Esophagus muscularis mucosa (tissue), 4 donors: Measurements from ENCODE around the gene CCDC88C. TPM values are rescaled to one million over a fixed set of nuclear protein-coding genes. Genes with fewer than 3 reads are reported as not detected.

ENCODE experiments used
- DNase-seq: peaks from one replicate; pipeline ENCODE4 v3.0.0-alpha.2; 2017; ENCODE audit errors: extremely low spot score
- H3K27ac ChIP-seq, 4 donors: fragments of 200-600 bp; sonication (generic); replicated peaks in 1 of 4; 1 replicate in 3 of 4; 2 replicates in 1 of 4; pipeline ENCODE4 v1.5.1; 2016 to 2019; ENCODE audit warnings: mild to moderate bottlenecking in 1 of 4
- H3K27me3 ChIP-seq, 4 donors: fragments of 200-600 bp; sonication (generic); one replicate each; pipeline versions ENCODE4 v1.5.1 to v1.6.0; 2016 to 2019
- H3K36me3 ChIP-seq, 4 donors: fragments of 200-600 bp; sonication (generic); one replicate each; pipeline ENCODE4 v1.5.1; 2016 to 2019
- H3K4me1 ChIP-seq, 4 donors: fragments of 200-600 bp; sonication (generic); one replicate each; pipeline ENCODE4 v1.5.1; 2016 to 2019
- H3K4me3 ChIP-seq, 4 donors: fragments of 200-600 bp; sonication (generic); 1 replicate in 2 of 4; 2 replicates in 2 of 4; pipeline ENCODE4 v1.5.1; 2016 to 2019; ENCODE audit warnings: mild to moderate bottlenecking in 4 of 4, moderate library complexity in 1 of 4
- H3K9me3 ChIP-seq, 4 donors: fragments of 200-600 bp; sonication (generic); 1 replicate in 3 of 4; 2 replicates in 1 of 4; pipeline ENCODE4 v1.5.1; 2016 to 2019
- CTCF ChIP-seq, 3 experiments: fragments of 200-600 bp in 2 of 3; fragments of 450-650 bp in 1 of 3; sonication (generic) in 2 of 3; IDR thresholded peaks; one replicate each; pipeline ENCODE4 v1.5.1; 2017 to 2019; ENCODE audit warnings: antibody characterized with exemption in 3 of 3, mild to moderate bottlenecking in 2 of 3, moderate library complexity in 1 of 3
- EP300 ChIP-seq: sonication (generic); formaldehyde crosslinking; IDR thresholded peaks from one replicate; pipeline ENCODE4 v1.6.1; 2017; ENCODE audit warnings: antibody characterized with exemption
- POLR2A ChIP-seq: fragments of 450-650 bp; IDR thresholded peaks from one replicate; pipeline ENCODE4 v1.6.1; 2017; ENCODE audit warnings: antibody characterized with exemption, moderate library complexity, mild to moderate bottlenecking, low read depth
- POLR2AphosphoS5 ChIP-seq, 2 donors: sonication (generic); formaldehyde crosslinking; IDR thresholded peaks; one replicate each; pipeline ENCODE4 v1.6.1; 2017; ENCODE audit warnings: antibody characterized with exemption in 2 of 2
- WGBS: methylation state at CpG from one replicate; pipeline ENCODE4 v1.1.5; 2018; 5-methylcytosine and 5-hydroxymethylcytosine counted together
- intact Hi-C: fragments of 100-400 bp; cut with DNase I; formaldehyde crosslinking; loops from one replicate; pipeline ENCODE4 v1.15.1; 2023
- total RNA-seq, 4 donors: library from RNA; depleted of rRNA; stranded (reverse); fragments of >200 nt; gene quantifications; one replicate each; pipeline versions ENCODE4 v1.1.0 to v1.2.1, GENCODE V29; 2016

The CCDC88C gene
- total RNA-seq, 4 donors from 2014 or later = 4.2 to 6.3 (median 5.6) TPM

- Histone ChIP-seq H3K27me3 (peaks cover 0 to 7% (median 0%) of the 10 kb centered on the region in 4 donors), H3K27ac (no peak overlapping the region), H3K9me3 (no peaks in the 10 kb centered on the region), H3K4me3 (peak overlapping the region in 2 of 4 donors; percentile 3 to 24), H3K4me1 (peaks cover 9 to 17% (median 12%) of the 10 kb centered on the region in 4 donors), H3K36me3 (no peaks in the 10 kb centered on the region)
- 79% methylated on average over 20 of the region's 20 CpGs for WGBS
- intact Hi-C loops = no loop called here
- DNase-seq = no peak
- TF ChIP-seq CTCF (IDR thresholded peaks at IDR 0.05) (no peak), POLR2AphosphoS5 (IDR thresholded peaks at IDR 0.05) (no peak), EP300 (no peak), POLR2A (no peak)
These were observed 17.6 kb downstream of the CCDC88C start for GRCh38 chr14:91399868-91400640.

- no peak for TF ChIP-seq EP300
- TF ChIP-seq POLR2AphosphoS5 (IDR thresholded peaks at IDR 0.05) = no peak
- TF ChIP-seq CTCF (IDR thresholded peaks at IDR 0.05) = no peak
- TF ChIP-seq POLR2A = no peak
- Histone ChIP-seq H3K27me3 (peaks cover 0 to 8% (median 0%) of the 10 kb centered on the region in 4 donors), H3K4me3 (no peak overlapping the region), H3K27ac (no peak overlapping the region), H3K9me3 (no peaks in the 10 kb centered on the region), H3K4me1 (peaks cover 9 to 17% (median 12%) of the 10 kb centered on the region in 4 donors), H3K36me3 (no peaks in the 10 kb centered on the region)
- intact Hi-C loops = no loop called here
- no peak for DNase-seq
- WGBS = 81% methylated on average over 6 of the region's 6 CpGs
These were observed 18.9 kb downstream of the CCDC88C start for GRCh38 chr14:91398707-91399106.

GRCh38 chr14:91397965-91398591, 19.5 kb downstream of the CCDC88C start:
- Histone ChIP-seq H3K4me3 (no peak overlapping the region), H3K36me3 (no peaks in the 10 kb centered on the region), H3K27ac (no peak overlapping the region), H3K27me3 (peaks cover 0 to 8% (median 0%) of the 10 kb centered on the region in 4 donors), H3K4me1 (peaks cover 9 to 17% (median 11%) of the 10 kb centered on the region in 4 donors), H3K9me3 (no peaks in the 10 kb centered on the region)
- intact Hi-C loops = no loop called here
- no peak for TF ChIP-seq POLR2AphosphoS5 (IDR thresholded peaks at IDR 0.05)
- no peak for TF ChIP-seq CTCF (IDR thresholded peaks at IDR 0.05)
- TF ChIP-seq POLR2A = no peak
- no peak for TF ChIP-seq EP300
- 76% methylated on average over 8 of the region's 8 CpGs for WGBS
- DNase-seq = no peak

GRCh38 chr14:91396959-91397815, 20.4 kb downstream of the CCDC88C start:
- Histone ChIP-seq H3K27me3 (peaks cover 0 to 8% (median 0%) of the 10 kb centered on the region in 4 donors), H3K4me1 (peaks cover 8 to 13% (median 12%) of the 10 kb centered on the region in 4 donors), H3K9me3 (no peaks in the 10 kb centered on the region), H3K4me3 (no peak overlapping the region), H3K36me3 (no peaks in the 10 kb centered on the region), H3K27ac (no peak overlapping the region)
- WGBS = 64% methylated on average over 13 of the region's 15 CpGs
- DNase-seq = no peak
- intact Hi-C loops = no loop called here
- TF ChIP-seq POLR2A (no peak), EP300 (no peak), CTCF (IDR thresholded peaks at IDR 0.05) (no peak), POLR2AphosphoS5 (IDR thresholded peaks at IDR 0.05) (no peak)
